GM19463 (cell line): ENCODE results near the gene RBBP8.

ENCODE experiments used
- ATAC-seq: cut with Tn5 transposase; IDR thresholded peaks from one replicate; pipeline ENCODE4 v1.9.1; 2021; ENCODE audit warnings: mild to moderate bottlenecking, moderate library complexity; ENCODE audit not compliant: unreplicated experiment

Gene RBBP8

GRCh38 chr18:22988208-22988607 lies 55.1 kb downstream of the RBBP8 start:
- ATAC-seq = no peak

- no peak for ATAC-seq
Observed at GRCh38 chr18:22998344-22998743, 65.2 kb downstream of the RBBP8 start.

- no peak for ATAC-seq
Observed at GRCh38 chr18:22999212-22999611, 66.1 kb downstream of the RBBP8 start.

GRCh38 chr18:22999647-23000046 lies 66.5 kb downstream of the RBBP8 start:
- no peak for ATAC-seq

- ATAC-seq = no peak
Observed at GRCh38 chr18:23003289-23003688, 70.2 kb downstream of the RBBP8 start.

GRCh38 chr18:23012249-23012648 lies 79.1 kb downstream of the RBBP8 start:
- no peak for ATAC-seq

- ATAC-seq = no peak
Observed at GRCh38 chr18:23020555-23021294, 87.6 kb downstream of the RBBP8 start.

GRCh38 chr18:23021623-23022022 lies 88.5 kb downstream of the RBBP8 start:
- no peak for ATAC-seq

- ATAC-seq = no peak
Observed at GRCh38 chr18:23032030-23032582, 99.0 kb downstream of the RBBP8 start.

GRCh38 chr18:23033056-23033455 lies 99.9 kb downstream of the RBBP8 start:
- ATAC-seq = no peak

GRCh38 chr18:23036660-23037201 lies 103.6 kb downstream of the RBBP8 start:
- ATAC-seq = no peak

- ATAC-seq = no peak
Observed at GRCh38 chr18:23037646-23038045, 104.5 kb downstream of the RBBP8 start.

GRCh38 chr18:23038712-23039111 lies 105.6 kb downstream of the RBBP8 start:
- ATAC-seq = no peak

- no peak for ATAC-seq
Observed at GRCh38 chr18:23042133-23042532, 109.0 kb downstream of the RBBP8 start.

- ATAC-seq = no peak
Observed at GRCh38 chr18:23043803-23044376, 110.8 kb downstream of the RBBP8 start.

GRCh38 chr18:23049698-23050373 lies 116.7 kb downstream of the RBBP8 start:
- no peak for ATAC-seq

GRCh38 chr18:23053776-23054457 lies 120.8 kb downstream of the RBBP8 start:
- ATAC-seq = no peak

GRCh38 chr18:23054553-23054952 lies 121.4 kb downstream of the RBBP8 start:
- no peak for ATAC-seq

- ATAC-seq = no peak
Observed at GRCh38 chr18:23056315-23056714, 123.2 kb downstream of the RBBP8 start.

- no peak for ATAC-seq
Observed at GRCh38 chr18:23057096-23057495, 124.0 kb downstream of the RBBP8 start.
